CD4-positive, CD25-positive, alpha-beta regulatory T cell (primary cell): Measurements from ENCODE around the gene MRFAP1L1. TPM values are rescaled to one million over a fixed set of nuclear protein-coding genes. Genes with fewer than 3 reads are reported as not detected.
A peak's percentile ranks its signal among the peaks of the same experiment; 100 is the strongest.

Experiments
- ATAC-seq, 2 donors: fragments of 150-1000 bp; cut with Tn5 transposase; one replicate each; pipeline ENCODE4 v1.10.0; 2021; ENCODE audit warnings: low read depth in 2 of 2, moderate number of reproducible peaks in 2 of 2, moderate library complexity in 1 of 2
- DNase-seq, 3 donors: peaks; one replicate each; pipeline versions ENCODE4 v3.0.0 to v3.0.0-alpha.2; 2012 to 2022; ENCODE audit warnings: mixed read lengths in 1 of 3
- H3K27ac ChIP-seq: one replicate; pipeline ENCODE4 v1.7.0; 2013; ENCODE audit warnings: mild to moderate bottlenecking, low read length; ENCODE audit not compliant: insufficient read depth, poor library complexity, severe bottlenecking
- H3K27me3 ChIP-seq: one replicate; pipeline ENCODE4 v1.7.0; 2013; ENCODE audit warnings: low read length; ENCODE audit not compliant: control insufficient read depth, insufficient read depth
- H3K36me3 ChIP-seq: one replicate; pipeline ENCODE4 v1.7.0; 2013; ENCODE audit warnings: mild to moderate bottlenecking, low read length, moderate library complexity; ENCODE audit not compliant: control insufficient read depth, insufficient read depth
- H3K4me1 ChIP-seq: 2 replicates; pipeline ENCODE4 v1.7.0; 2013; ENCODE audit warnings: mild to moderate bottlenecking, low read length; ENCODE audit not compliant: insufficient read depth, control insufficient read depth, poor library complexity, severe bottlenecking
- H3K4me3 ChIP-seq: one replicate; pipeline ENCODE4 v1.7.0; 2013; ENCODE audit warnings: low read depth, mild to moderate bottlenecking, low read length, moderate library complexity
- H3K9me3 ChIP-seq, 2 experiments: 1 replicate in 1 of 2; 2 replicates in 1 of 2; pipeline ENCODE4 v1.7.0; 2013; ENCODE audit warnings: low read length in 2 of 2, mild to moderate bottlenecking in 1 of 2, moderate library complexity in 1 of 2; ENCODE audit not compliant: control insufficient read depth in 2 of 2
- H3K27ac Mint-ChIP-seq, 3 donors: one replicate each; pipeline ENCODE4 v1.8.0; 2020 to 2022; ENCODE audit warnings: mild to moderate bottlenecking in 3 of 3, mixed read lengths in 3 of 3, moderate library complexity in 2 of 3
- H3K27me3 Mint-ChIP-seq: one replicate; pipeline ENCODE4 v1.8.0; 2022; ENCODE audit warnings: mild to moderate bottlenecking, mixed read lengths
- H3K36me3 Mint-ChIP-seq: one replicate; pipeline ENCODE4 v1.8.0; 2020; ENCODE audit warnings: mixed read lengths
- H3K4me1 Mint-ChIP-seq, 4 donors: one replicate each; pipeline ENCODE4 v1.8.0; 2020 to 2022; ENCODE audit warnings: mixed read lengths in 4 of 4, mild to moderate bottlenecking in 1 of 4
- H3K4me3 Mint-ChIP-seq, 4 donors: one replicate each; pipeline ENCODE4 v1.8.0; 2020 to 2022; ENCODE audit warnings: mild to moderate bottlenecking in 4 of 4, mixed read lengths in 4 of 4, moderate library complexity in 3 of 4
- H3K9me3 Mint-ChIP-seq, 7 donors: one replicate each; pipeline ENCODE4 v1.8.0; 2020 to 2022; ENCODE audit warnings: mixed read lengths in 7 of 7, mild to moderate bottlenecking in 3 of 7, moderate library complexity in 2 of 7
- polyA plus RNA-seq, 4 donors: library from polyadenylated mRNA; unstranded; fragments of 300-500 nt; fragmentation: Illumina TruSeq; gene quantifications; one replicate each; pipeline ENCODE4 v1.2.3, GENCODE V29; 2021
- total RNA-seq: library from RNA; stranded (reverse); gene quantifications from one replicate; pipeline ENCODE4 v1.2.3, GENCODE V29; 2022

Gene MRFAP1L1
- total and polyA plus RNA-seq, 5 donors from 2014 or later: 32.6 to 156 (median 148) TPM

- ATAC-seq: no peak
- H3K27me3 ChIP-seq: no peaks in the 10 kb centered on the region
- Mint-ChIP-seq H3K36me3 (no peaks in the 10 kb centered on the region), H3K27ac (peak overlapping the region; percentile 92 to 99 (median 97)), H3K9me3 (no peaks in the 10 kb centered on the region), H3K27me3 (no peaks in the 10 kb centered on the region), H3K4me3 (peak overlapping the region; percentile 73 to 90 (median 83)), H3K4me1 (peaks cover 15 to 79% (median 40%) of the 10 kb centered on the region in 4 donors)
- H3K4me1 ChIP-seq: peaks cover 61% of the 10 kb centered on the region
- H3K27ac ChIP-seq: peak overlapping the region; percentile 76
- H3K36me3 ChIP-seq: no peaks in the 10 kb centered on the region
- DNase-seq: no peak
- H3K4me3 ChIP-seq: no peak overlapping the region
- H3K9me3 ChIP-seq: no peaks in the 10 kb centered on the region
Observed at GRCh38 chr4:6689506-6689960, 20.1 kb downstream of the MRFAP1L1 start.

- peak overlapping the region; percentile 76 for H3K27ac ChIP-seq
- H3K4me3 ChIP-seq: peak overlapping the region; percentile 3
- H3K36me3 Mint-ChIP-seq: no peaks in the 10 kb centered on the region
- H3K4me1 ChIP-seq: peaks cover 56% of the 10 kb centered on the region
- no peaks in the 10 kb centered on the region for H3K27me3 Mint-ChIP-seq
- H3K36me3 ChIP-seq: no peaks in the 10 kb centered on the region
- H3K27me3 ChIP-seq: no peaks in the 10 kb centered on the region
- peak overlapping the region; percentile 92 to 99 (median 97) for H3K27ac Mint-ChIP-seq
- no peaks in the 10 kb centered on the region for H3K9me3 Mint-ChIP-seq
- no peaks in the 10 kb centered on the region for H3K9me3 ChIP-seq
- DNase-seq (peak; percentile 30 to 79 (median 41)), ATAC-seq (peak; percentile 80 to 82)
- H3K4me1 Mint-ChIP-seq: peaks cover 14 to 75% (median 39%) of the 10 kb centered on the region in 4 donors
- peak overlapping the region; percentile 68 to 88 (median 76) for H3K4me3 Mint-ChIP-seq
Observed at GRCh38 chr4:6688879-6689505, 20.7 kb downstream of the MRFAP1L1 start.

- H3K27me3 ChIP-seq: no peaks in the 10 kb centered on the region
- H3K4me1 ChIP-seq: peaks cover 48% of the 10 kb centered on the region
- peak overlapping the region; percentile 76 for H3K27ac ChIP-seq
- peaks cover 14 to 67% (median 38%) of the 10 kb centered on the region in 4 donors for H3K4me1 Mint-ChIP-seq
- peak overlapping the region; percentile 81 to 99 (median 92) for H3K27ac Mint-ChIP-seq
- H3K36me3 Mint-ChIP-seq: no peaks in the 10 kb centered on the region
- no peaks in the 10 kb centered on the region for H3K9me3 Mint-ChIP-seq
- H3K27me3 Mint-ChIP-seq: no peaks in the 10 kb centered on the region
- H3K4me3 Mint-ChIP-seq: peak overlapping the region in 3 of 4 donors; percentile 78 to 88 (median 88)
- no peaks in the 10 kb centered on the region for H3K9me3 ChIP-seq
- DNase-seq (no peak), ATAC-seq (no peak)
- no peaks in the 10 kb centered on the region for H3K36me3 ChIP-seq
- H3K4me3 ChIP-seq: no peak overlapping the region
Observed at GRCh38 chr4:6687947-6688878, 21.5 kb downstream of the MRFAP1L1 start.

- Histone ChIP-seq H3K4me3 (no peak overlapping the region), H3K27me3 (no peaks in the 10 kb centered on the region), H3K4me1 (peaks cover 30% of the 10 kb centered on the region), H3K36me3 (no peaks in the 10 kb centered on the region), H3K9me3 (no peaks in the 10 kb centered on the region), H3K27ac (no peak overlapping the region)
- H3K27ac Mint-ChIP-seq: peak overlapping the region; percentile 32 to 84 (median 51)
- H3K4me1 Mint-ChIP-seq: peaks cover 14 to 53% (median 35%) of the 10 kb centered on the region in 4 donors
- ATAC-seq (no peak), DNase-seq (no peak)
- no peaks in the 10 kb centered on the region for H3K36me3 Mint-ChIP-seq
- peak overlapping the region in 1 of 4 donors; percentile 41 for H3K4me3 Mint-ChIP-seq
- no peaks in the 10 kb centered on the region for H3K27me3 Mint-ChIP-seq
- H3K9me3 Mint-ChIP-seq: no peaks in the 10 kb centered on the region
Observed at GRCh38 chr4:6686104-6686787, 23.4 kb downstream of the MRFAP1L1 start.

- Histone ChIP-seq H3K9me3 (peaks cover 0 to 5% of the 10 kb centered on the region in 2 experiments), H3K27ac (no peak overlapping the region), H3K4me1 (peaks cover 14% of the 10 kb centered on the region), H3K27me3 (no peaks in the 10 kb centered on the region), H3K36me3 (no peaks in the 10 kb centered on the region), H3K4me3 (no peak overlapping the region)
- H3K9me3 Mint-ChIP-seq: peaks cover 0 to 2% (median 0%) of the 10 kb centered on the region in 7 donors
- H3K27me3 Mint-ChIP-seq: no peaks in the 10 kb centered on the region
- H3K4me1 Mint-ChIP-seq: peaks cover 9 to 45% (median 27%) of the 10 kb centered on the region in 4 donors
- DNase-seq (no peak), ATAC-seq (no peak)
- H3K27ac Mint-ChIP-seq: peak overlapping the region in 1 of 3 donors; percentile 73
- H3K4me3 Mint-ChIP-seq: peak overlapping the region in 1 of 4 donors; percentile 41
- peaks cover 9% of the 10 kb centered on the region for H3K36me3 Mint-ChIP-seq
Observed at GRCh38 chr4:6684656-6685055, 25.0 kb downstream of the MRFAP1L1 start.

- peaks cover 14 to 41% (median 22%) of the 10 kb centered on the region in 4 donors for H3K4me1 Mint-ChIP-seq
- H3K27ac ChIP-seq: no peak overlapping the region
- H3K4me3 Mint-ChIP-seq: peak overlapping the region in 1 of 4 donors; percentile 61
- no peaks in the 10 kb centered on the region for H3K27me3 ChIP-seq
- H3K36me3 Mint-ChIP-seq: peaks cover 13% of the 10 kb centered on the region
- H3K27me3 Mint-ChIP-seq: no peaks in the 10 kb centered on the region
- no peaks in the 10 kb centered on the region for H3K4me1 ChIP-seq
- H3K9me3 Mint-ChIP-seq: peaks cover 0 to 2% (median 0%) of the 10 kb centered on the region in 7 donors
- peaks cover 0 to 5% of the 10 kb centered on the region in 2 experiments for H3K9me3 ChIP-seq
- no peaks in the 10 kb centered on the region for H3K36me3 ChIP-seq
- no peak for DNase-seq
- no peak overlapping the region for H3K4me3 ChIP-seq
- peak overlapping the region in 1 of 3 donors; percentile 21 for H3K27ac Mint-ChIP-seq
- ATAC-seq: no peak
Observed at GRCh38 chr4:6682862-6683590, 26.6 kb downstream of the MRFAP1L1 start.

- H3K4me3 Mint-ChIP-seq: no peak overlapping the region
- peaks cover 25% of the 10 kb centered on the region for H3K36me3 Mint-ChIP-seq
- Histone ChIP-seq H3K27ac (no peak overlapping the region), H3K36me3 (no peaks in the 10 kb centered on the region), H3K4me3 (no peak overlapping the region), H3K27me3 (no peaks in the 10 kb centered on the region), H3K4me1 (peaks cover 15% of the 10 kb centered on the region), H3K9me3 (peaks cover 0 to 5% of the 10 kb centered on the region in 2 experiments)
- H3K4me1 Mint-ChIP-seq: peaks cover 20 to 45% (median 28%) of the 10 kb centered on the region in 4 donors
- no peak for ATAC-seq
- DNase-seq: no peak
- peak overlapping the region in 1 of 3 donors; percentile 23 for H3K27ac Mint-ChIP-seq
- no peaks in the 10 kb centered on the region for H3K27me3 Mint-ChIP-seq
- peaks cover 0 to 2% (median 0%) of the 10 kb centered on the region in 7 donors for H3K9me3 Mint-ChIP-seq
Observed at GRCh38 chr4:6681191-6681590, 28.5 kb downstream of the MRFAP1L1 start.
